ENCODE results near the gene OAS2. TPM values are rescaled to one million over a fixed set of nuclear protein-coding genes. Genes with fewer than 3 reads are reported as not detected.
"Not testable (repeated sequence)": the region's sequence is repeated elsewhere in the genome, so short reads cannot be mapped to it uniquely, and the experiment has no call there.

Gene OAS2
- total RNA-seq, 2 donors from 2014 or later, result 11.9 to 21.2 TPM

- no peaks in the 10 kb centered on the region for H3K27me3 ChIP-seq (replicated peaks; ENCODE audit: insufficient read depth)
- DNase-seq (ENCODE audit: low spot score) (no peak), ATAC-seq (ENCODE audit: insufficient number of reproducible peaks, low FRiP score, low read depth) (no peak)
- H3K4me1 ChIP-seq (ENCODE audit: control insufficient read depth in 1 of 2, low read depth in 2 of 2), result no peaks in the 10 kb centered on the region
- H3K36me3 ChIP-seq, result peaks cover 4% of the 10 kb centered on the region
- H3K9me3 ChIP-seq, result no peaks in the 10 kb centered on the region
- no peak for TF ChIP-seq CTCF (IDR thresholded peaks at IDR 0.05)
- no peak overlapping the region for H3K27ac ChIP-seq
- no peak overlapping the region for H3K4me3 ChIP-seq
Observed at GRCh38 chr12:112950701-112951100, 27.6 kb upstream of the OAS2 start.

- DNase-seq (ENCODE audit: low spot score); H3K4me1 ChIP-seq (ENCODE audit: control insufficient read depth in 1 of 2, low read depth in 2 of 2); H3K27ac ChIP-seq; H3K36me3 ChIP-seq; H3K27me3 ChIP-seq (replicated peaks; ENCODE audit: insufficient read depth); ATAC-seq (ENCODE audit: insufficient number of reproducible peaks, low FRiP score, low read depth); H3K9me3 ChIP-seq; H3K4me3 ChIP-seq: not testable (repeated sequence)
Observed at GRCh38 chr12:112957125-112957524, 21.2 kb upstream of the OAS2 start.

GRCh38 chr12:112961074-112961473 is 17.2 kb upstream of the OAS2 start:
- Histone ChIP-seq H3K27ac (no peak overlapping the region), H3K36me3 (peaks cover 13% of the 10 kb centered on the region), H3K27me3 (replicated peaks; ENCODE audit: insufficient read depth) (no peaks in the 10 kb centered on the region), H3K4me3 (no peak overlapping the region), H3K4me1 (ENCODE audit: control insufficient read depth in 1 of 2, low read depth in 2 of 2) (no peaks in the 10 kb centered on the region), H3K9me3 (no peaks in the 10 kb centered on the region)
- DNase-seq (ENCODE audit: low spot score) (no peak), ATAC-seq (ENCODE audit: insufficient number of reproducible peaks, low FRiP score, low read depth) (no peak)
- TF ChIP-seq CTCF (IDR thresholded peaks at IDR 0.05), result no peak

- no peak overlapping the region for H3K27ac ChIP-seq
- H3K9me3 ChIP-seq, result no peaks in the 10 kb centered on the region
- no peaks in the 10 kb centered on the region for H3K27me3 ChIP-seq (replicated peaks; ENCODE audit: insufficient read depth)
- peaks cover 13% of the 10 kb centered on the region for H3K36me3 ChIP-seq
- TF ChIP-seq CTCF (IDR thresholded peaks at IDR 0.05), result no peak
- H3K4me1 ChIP-seq (ENCODE audit: control insufficient read depth in 1 of 2, low read depth in 2 of 2), result no peaks in the 10 kb centered on the region
- ATAC-seq (ENCODE audit: insufficient number of reproducible peaks, low FRiP score, low read depth), result no peak
- no peak for DNase-seq (ENCODE audit: low spot score)
- H3K4me3 ChIP-seq, result no peak overlapping the region
Observed at GRCh38 chr12:112961536-112961935, 16.8 kb upstream of the OAS2 start.

- Histone ChIP-seq H3K27ac (no peak overlapping the region), H3K4me1 (ENCODE audit: control insufficient read depth in 1 of 2, low read depth in 2 of 2) (no peaks in the 10 kb centered on the region), H3K36me3 (peaks cover 13% of the 10 kb centered on the region), H3K4me3 (no peak overlapping the region), H3K27me3 (replicated peaks; ENCODE audit: insufficient read depth) (no peaks in the 10 kb centered on the region), H3K9me3 (no peaks in the 10 kb centered on the region)
- ATAC-seq (ENCODE audit: insufficient number of reproducible peaks, low FRiP score, low read depth), result no peak
- no peak for DNase-seq (ENCODE audit: low spot score)
- no peak for TF ChIP-seq CTCF (IDR thresholded peaks at IDR 0.05)
Observed at GRCh38 chr12:112962561-112962960, 15.8 kb upstream of the OAS2 start.

GRCh38 chr12:112963227-112963861 is 15.0 kb upstream of the OAS2 start:
- no peak for TF ChIP-seq CTCF (IDR thresholded peaks at IDR 0.05)
- DNase-seq (ENCODE audit: low spot score) (no peak), ATAC-seq (ENCODE audit: insufficient number of reproducible peaks, low FRiP score, low read depth) (no peak)
- peaks cover 13% of the 10 kb centered on the region for H3K36me3 ChIP-seq
- H3K9me3 ChIP-seq, result no peaks in the 10 kb centered on the region
- no peaks in the 10 kb centered on the region for H3K4me1 ChIP-seq (ENCODE audit: control insufficient read depth in 1 of 2, low read depth in 2 of 2)
- H3K27me3 ChIP-seq (replicated peaks; ENCODE audit: insufficient read depth), result no peaks in the 10 kb centered on the region
- H3K4me3 ChIP-seq, result no peak overlapping the region
- no peak overlapping the region for H3K27ac ChIP-seq

Measured in thoracic aorta (tissue), 2 donors.